ENCODE results near the gene FNDC3A. TPM values are rescaled to one million over a fixed set of nuclear protein-coding genes. Genes with fewer than 3 reads are reported as not detected.

FNDC3A gene
- total RNA-seq, 1 experiment from 2014 or later = 49.3 TPM

- TF ChIP-seq CTCF (conservative IDR thresholded peaks at IDR 0.05; ENCODE audit: low read depth, low read length) = no peak
- no peak for TF ChIP-seq EZH2 (IDR thresholded peaks at IDR 0.05; ENCODE audit: borderline replicate concordance, low read depth, low read length, poor library complexity, severe bottlenecking)
- ChIA-PET CTCF (no interaction called here), POLR2A (ENCODE audit: low non-redundant PET) (no interaction called here)
- intact Hi-C loops (cut with micrococcal nuclease; ENCODE audit: unreplicated experiment) = no loop called here
- BruUV-seq (replicated peaks) = no TSS peak
- no peak overlapping the region for H3K27ac ChIP-seq (ENCODE audit: low read depth, low read length, poor library complexity, severe bottlenecking)
- no peaks in the 10 kb centered on the region for H3K36me3 ChIP-seq (ENCODE audit: insufficient read depth, low read length, poor library complexity, severe bottlenecking)
- no peak for DNase-seq (ENCODE audit: low spot score)
- H3K9me3 ChIP-seq (ENCODE audit: low read depth, low read length, poor library complexity, severe bottlenecking) = no peaks in the 10 kb centered on the region
- no peaks in the 10 kb centered on the region for H3K4me1 ChIP-seq (ENCODE audit: insufficient read depth, low read length, poor library complexity, severe bottlenecking)
- no peak overlapping the region for H3K4me3 ChIP-seq (ENCODE audit: low read depth, low read length, poor library complexity, severe bottlenecking)
- no peaks in the 10 kb centered on the region for H3K27me3 ChIP-seq (replicated peaks; ENCODE audit: insufficient read depth, low read depth, low read length, poor library complexity)
Observed at GRCh38 chr13:48930918-48931317, 44.8 kb upstream of the FNDC3A start.

GRCh38 chr13:48938308-48938943 lies 37.3 kb upstream of the FNDC3A start:
- Histone ChIP-seq H3K36me3 (ENCODE audit: insufficient read depth, low read length, poor library complexity, severe bottlenecking) (no peaks in the 10 kb centered on the region), H3K4me3 (ENCODE audit: low read depth, low read length, poor library complexity, severe bottlenecking) (no peak overlapping the region), H3K9me3 (ENCODE audit: low read depth, low read length, poor library complexity, severe bottlenecking) (no peaks in the 10 kb centered on the region), H3K27me3 (replicated peaks; ENCODE audit: insufficient read depth, low read depth, low read length, poor library complexity) (no peaks in the 10 kb centered on the region), H3K4me1 (ENCODE audit: insufficient read depth, low read length, poor library complexity, severe bottlenecking) (no peaks in the 10 kb centered on the region), H3K27ac (ENCODE audit: low read depth, low read length, poor library complexity, severe bottlenecking) (no peak overlapping the region)
- TF ChIP-seq CTCF (conservative IDR thresholded peaks at IDR 0.05; ENCODE audit: low read depth, low read length) (no peak), EZH2 (IDR thresholded peaks at IDR 0.05; ENCODE audit: borderline replicate concordance, low read depth, low read length, poor library complexity, severe bottlenecking) (no peak)
- no TSS peak for BruUV-seq (replicated peaks)
- POLR2A ChIA-PET (ENCODE audit: low non-redundant PET) = no interaction called here
- no peak for DNase-seq (ENCODE audit: low spot score)
- intact Hi-C loops (cut with micrococcal nuclease; ENCODE audit: unreplicated experiment) = no loop called here
- CTCF ChIA-PET = no interaction called here

- Histone ChIP-seq H3K9me3 (ENCODE audit: low read depth, low read length, poor library complexity, severe bottlenecking) (no peaks in the 10 kb centered on the region), H3K36me3 (ENCODE audit: insufficient read depth, low read length, poor library complexity, severe bottlenecking) (no peaks in the 10 kb centered on the region), H3K4me3 (ENCODE audit: low read depth, low read length, poor library complexity, severe bottlenecking) (no peak overlapping the region), H3K27me3 (replicated peaks; ENCODE audit: insufficient read depth, low read depth, low read length, poor library complexity) (no peaks in the 10 kb centered on the region), H3K4me1 (ENCODE audit: insufficient read depth, low read length, poor library complexity, severe bottlenecking) (no peaks in the 10 kb centered on the region), H3K27ac (ENCODE audit: low read depth, low read length, poor library complexity, severe bottlenecking) (no peak overlapping the region)
- no TSS peak for BruUV-seq (replicated peaks)
- intact Hi-C loops (cut with micrococcal nuclease; ENCODE audit: unreplicated experiment) = no loop called here
- no peak for TF ChIP-seq EZH2 (IDR thresholded peaks at IDR 0.05; ENCODE audit: borderline replicate concordance, low read depth, low read length, poor library complexity, severe bottlenecking)
- no peak for TF ChIP-seq CTCF (conservative IDR thresholded peaks at IDR 0.05; ENCODE audit: low read depth, low read length)
- ChIA-PET CTCF (no interaction called here), POLR2A (ENCODE audit: low non-redundant PET) (no interaction called here)
- DNase-seq (ENCODE audit: low spot score) = no peak
Observed at GRCh38 chr13:48939728-48940127, 36.0 kb upstream of the FNDC3A start.
